HepG2 (cell line): ENCODE measurements around the gene FBXO41. TPM values are rescaled to one million over a fixed set of nuclear protein-coding genes. Genes with fewer than 3 reads are reported as not detected.

Source experiments
- CEBPG ChIP-seq: IDR thresholded peaks from 2 replicates; pipeline ENCODE4 v1.6.1; 2016
- CTCF ChIP-seq: sonication (generic); formaldehyde crosslinking; IDR thresholded peaks from 2 replicates; pipeline ENCODE4 v1.5.0; 2020; ENCODE audit warnings: mild to moderate bottlenecking, missing genetic modification reagents, moderate library complexity
- ERF ChIP-seq: IDR thresholded peaks from 2 replicates; pipeline ENCODE4 v1.6.1; 2018; ENCODE audit warnings: missing biosample characterization, missing genetic modification reagents
- ETV6 ChIP-seq: sonication (generic); formaldehyde crosslinking; conservative IDR thresholded peaks from 2 replicates; pipeline ENCODE4 v1.4.0; 2020; ENCODE audit warnings: missing genetic modification reagents
- GATA4 ChIP-seq: sonication (generic); IDR thresholded peaks from 2 replicates; pipeline ENCODE4 v1.6.1; 2016; ENCODE audit warnings: antibody characterized with exemption, low read depth, borderline replicate concordance
- HDAC2 ChIP-seq: sonication (generic); formaldehyde crosslinking; IDR thresholded peaks from 2 replicates; pipeline ENCODE4 v1.4.0; 2020; ENCODE audit warnings: missing genetic modification reagents
- HIVEP1 ChIP-seq: sonication (generic); formaldehyde crosslinking; IDR thresholded peaks from 2 replicates; pipeline ENCODE4 v1.4.0; 2020; ENCODE audit warnings: mild to moderate bottlenecking, missing genetic modification reagents
- KDM1A ChIP-seq: IDR thresholded peaks from 2 replicates; pipeline ENCODE4 v1.6.1; 2016; ENCODE audit warnings: missing compliant biosample characterization
- NAIF1 ChIP-seq: sonication (generic); formaldehyde crosslinking; IDR thresholded peaks from 2 replicates; pipeline ENCODE4 v1.5.0; 2020; ENCODE audit warnings: mild to moderate bottlenecking, missing genetic modification reagents, borderline replicate concordance
- NCOA2 ChIP-seq: sonication (generic); formaldehyde crosslinking; IDR thresholded peaks from 2 replicates; pipeline ENCODE4 v1.8.0; 2022; ENCODE audit warnings: inconsistent platforms
- NCOR1 ChIP-seq: fragments of 200-600 bp; sonication (generic); IDR thresholded peaks from 2 replicates; pipeline ENCODE4 v1.7.0; 2017; ENCODE audit warnings: antibody characterized with exemption, low read length, borderline replicate concordance
- NONO ChIP-seq, 2 experiments: fragments of 450-650 bp in 1 of 2; sonication (generic) in 1 of 2; formaldehyde crosslinking in 1 of 2; IDR thresholded peaks in 1 of 2; conservative IDR thresholded peaks in 1 of 2; 2 replicates each; pipeline versions ENCODE4 v1.6.1 to v1.8.0; 2017 to 2022; ENCODE audit warnings: mild to moderate bottlenecking in 1 of 2, missing genetic modification reagents in 1 of 2, moderate library complexity in 1 of 2
- PBX3 ChIP-seq: sonication (generic); formaldehyde crosslinking; IDR thresholded peaks from 2 replicates; pipeline ENCODE4 v1.8.1; 2023; ENCODE audit warnings: missing genetic modification reagents, inconsistent platforms, borderline replicate concordance
- RCOR2 ChIP-seq: IDR thresholded peaks from 2 replicates; pipeline ENCODE4 v1.6.1; 2016; ENCODE audit warnings: missing biosample characterization, missing genetic modification reagents
- RXRB ChIP-seq: IDR thresholded peaks from 2 replicates; pipeline ENCODE4 v1.6.1; 2016; ENCODE audit warnings: borderline replicate concordance, missing genetic modification reagents, missing compliant biosample characterization
- SIN3A ChIP-seq: IDR thresholded peaks from 2 replicates; pipeline ENCODE4 v1.6.1; 2011; ENCODE audit warnings: low read depth, mild to moderate bottlenecking, control low read depth, low read length, borderline replicate concordance
- SSRP1 ChIP-seq: IDR thresholded peaks from 2 replicates; pipeline ENCODE4 v1.6.1; 2016; ENCODE audit warnings: control low read depth
- TFDP1 ChIP-seq: IDR thresholded peaks from 2 replicates; pipeline ENCODE4 v1.6.1; 2016; ENCODE audit warnings: missing compliant biosample characterization, missing genetic modification reagents, borderline replicate concordance
- ZBTB21 ChIP-seq: sonication (generic); formaldehyde crosslinking; IDR thresholded peaks from 2 replicates; pipeline ENCODE4 v1.4.0; 2020; ENCODE audit warnings: missing genetic modification reagents
- ZNF3 ChIP-seq: IDR thresholded peaks from 2 replicates; pipeline ENCODE4 v1.7.0; 2017; ENCODE audit warnings: inconsistent platforms
- ZNF629 ChIP-seq: sonication (generic); formaldehyde crosslinking; conservative IDR thresholded peaks from 2 replicates; pipeline ENCODE4 v1.5.0; 2020; ENCODE audit warnings: missing genetic modification reagents
- ZNF674 ChIP-seq: sonication (generic); formaldehyde crosslinking; IDR thresholded peaks from 2 replicates; pipeline ENCODE4 v1.5.0; 2020; ENCODE audit warnings: low read depth, mild to moderate bottlenecking, missing genetic modification reagents
- ZNF775 ChIP-seq: sonication (generic); formaldehyde crosslinking; IDR thresholded peaks from 2 replicates; pipeline ENCODE4 v1.4.0; 2020; ENCODE audit warnings: missing genetic modification reagents, mild to moderate bottlenecking, moderate library complexity, borderline replicate concordance
- polyA plus RNA-seq, 8 experiments: library from polyadenylated mRNA; depleted of rRNA in 3 of 8; stranded (reverse) in 7 of 8; unstranded in 1 of 8; fragments of >200 nt; fragmentation: Illumina TruSeq in 4 of 8; extraction: Trizol in 4 of 8; gene quantifications; 2 replicates each; pipeline versions ENCODE4 v1.2.1 to v1.2.3, GENCODE V29; 2011 to 2016; ENCODE audit warnings: low read depth in 4 of 8, missing spikeins in 1 of 8, mixed read lengths in 1 of 8; ENCODE audit not compliant: insufficient read depth in 1 of 8
- total RNA-seq, 5 experiments: library from RNA; depleted of rRNA; stranded (reverse); fragments of >200 nt; fragmentation: Illumina TruSeq; extraction: Trizol; gene quantifications; 2 replicates each; pipeline ENCODE4 v1.2.3, GENCODE V29; 2016; ENCODE audit warnings: low read depth in 1 of 5
- TF ChIP-seq, protein P1 (sequence below): sonication (generic); formaldehyde crosslinking; IDR thresholded peaks from 2 replicates; pipeline ENCODE4 v1.8.1; 2022; ENCODE audit warnings: low read depth, mild to moderate bottlenecking, missing genetic modification reagents

The FBXO41 gene
- total and polyA plus RNA-seq, 2 of the 13 experiments (the other 11 are each of a cell fraction or from before 2014, with no cell fraction given) = 4.2 to 10.3 TPM

DNA sequence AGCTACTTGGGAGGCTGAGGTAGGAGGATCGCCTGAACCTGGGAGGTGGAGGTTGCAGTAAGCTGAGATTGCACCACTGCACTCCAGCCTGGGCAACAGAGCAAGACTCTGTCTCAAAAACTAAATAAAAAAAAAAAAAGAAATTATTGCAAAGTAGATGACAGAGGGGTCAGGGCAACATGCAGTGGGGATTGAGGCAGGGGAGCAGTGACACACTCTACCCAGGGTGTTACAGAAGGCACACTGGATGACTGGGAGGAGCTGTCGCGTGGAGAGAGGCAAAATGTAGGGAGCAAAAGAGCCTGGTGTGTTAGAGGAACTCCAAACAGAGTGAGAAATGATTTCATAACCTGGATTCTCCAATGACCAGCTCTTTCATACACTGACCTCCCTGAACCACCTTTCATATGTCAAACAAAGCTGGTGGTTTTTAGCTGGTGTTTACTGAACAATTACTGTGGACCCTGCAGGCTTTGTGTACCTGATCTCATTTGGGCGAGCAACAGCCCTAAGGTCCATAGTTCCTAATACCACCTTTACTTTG is 22.1 kb downstream of the FBXO41 start (continued):
- TF ChIP-seq CTCF (CRISPR knock-in tag) = 0 out of 2 replicates have a peak, but pooled peaks have one; percentile 10
- TF ChIP-seq ZNF775 (CRISPR knock-in tag) = no peak
- TF ChIP-seq ZNF674 (CRISPR knock-in tag) = no peak
- TF ChIP-seq ZNF629 (CRISPR knock-in tag) = 0 out of 2 replicates have a peak, but pooled peaks have one; percentile 29
- 0 out of 2 replicates have a peak, but pooled peaks have one; percentile 12 for TF ChIP-seq GATA4
- TF ChIP-seq ETV6 (CRISPR knock-in tag) = no peak
- peak; percentile 64; the same call in 1 of the 2 replicates for TF ChIP-seq NCOR1
- TF ChIP-seq HIVEP1 (CRISPR knock-in tag) = 0 out of 2 replicates have a peak, but pooled peaks have one; percentile 50
- 0 out of 2 replicates have a peak, but pooled peaks have one; percentile 13 for TF ChIP-seq TFDP1 (CRISPR knock-in tag)
- TF ChIP-seq PBX3 (CRISPR knock-in tag) = no peak
- TF ChIP-seq SSRP1 (CRISPR knock-in tag) = 0 out of 2 replicates have a peak, but pooled peaks have one; percentile 56
- TF ChIP-seq RCOR2 (CRISPR knock-in tag) = peak; percentile 77; the same call in 1 of the 2 replicates
- TF ChIP-seq RXRB (CRISPR knock-in tag) = peak; percentile 89
- peak; percentile 83 for TF ChIP-seq NCOA2 (CRISPR knock-in tag)
- TF ChIP-seq ERF = peak; percentile 90
- no peak for TF ChIP-seq NONO (IDR thresholded peaks at IDR 0.05)
- peak; percentile 77 for TF ChIP-seq NONO (CRISPR knock-in tag; conservative IDR thresholded peaks at IDR 0.05)
- peak; percentile 52; the same call in 1 of the 2 replicates for TF ChIP-seq ZBTB21 (CRISPR knock-in tag)
- TF ChIP-seq CEBPG (CRISPR knock-in tag) = peak; percentile 85
- TF ChIP-seq, protein P1, sequence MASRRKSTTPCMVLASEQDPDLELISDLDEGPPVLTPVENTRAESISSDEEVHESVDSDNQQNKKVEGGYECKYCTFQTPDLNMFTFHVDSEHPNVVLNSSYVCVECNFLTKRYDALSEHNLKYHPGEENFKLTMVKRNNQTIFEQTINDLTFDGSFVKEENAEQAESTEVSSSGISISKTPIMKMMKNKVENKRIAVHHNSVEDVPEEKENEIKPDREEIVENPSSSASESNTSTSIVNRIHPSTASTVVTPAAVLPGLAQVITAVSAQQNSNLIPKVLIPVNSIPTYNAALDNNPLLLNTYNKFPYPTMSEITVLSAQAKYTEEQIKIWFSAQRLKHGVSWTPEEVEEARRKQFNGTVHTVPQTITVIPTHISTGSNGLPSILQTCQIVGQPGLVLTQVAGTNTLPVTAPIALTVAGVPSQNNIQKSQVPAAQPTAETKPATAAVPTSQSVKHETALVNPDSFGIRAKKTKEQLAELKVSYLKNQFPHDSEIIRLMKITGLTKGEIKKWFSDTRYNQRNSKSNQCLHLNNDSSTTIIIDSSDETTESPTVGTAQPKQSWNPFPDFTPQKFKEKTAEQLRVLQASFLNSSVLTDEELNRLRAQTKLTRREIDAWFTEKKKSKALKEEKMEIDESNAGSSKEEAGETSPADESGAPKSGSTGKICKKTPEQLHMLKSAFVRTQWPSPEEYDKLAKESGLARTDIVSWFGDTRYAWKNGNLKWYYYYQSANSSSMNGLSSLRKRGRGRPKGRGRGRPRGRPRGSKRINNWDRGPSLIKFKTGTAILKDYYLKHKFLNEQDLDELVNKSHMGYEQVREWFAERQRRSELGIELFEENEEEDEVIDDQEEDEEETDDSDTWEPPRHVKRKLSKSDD (CRISPR knock-in tag) = no peak
- peak; percentile 92 for TF ChIP-seq KDM1A (CRISPR knock-in tag)
- peak; percentile 95 for TF ChIP-seq HDAC2
- peak; percentile 85; the same call in 1 of the 2 replicates for TF ChIP-seq NAIF1
- TF ChIP-seq ZNF3 = peak; percentile 68; the same call in 1 of the 2 replicates
- TF ChIP-seq SIN3A = peak; percentile 44; the same call in 1 of the 2 replicates
